Bronchial epithelial cell (primary cell): Measurements from ENCODE around the gene NUDT14. TPM values are rescaled to one million over a fixed set of nuclear protein-coding genes. Genes with fewer than 3 reads are reported as not detected.

ENCODE experiments used
- DNase-seq: peaks from one replicate; pipeline ENCODE4 v3.0.0-alpha.2; 2010; ENCODE audit warnings: low read depth
- FAIRE-seq: peaks from 2 replicates; lab custom pipeline; 2011; peaks lifted over from hg19 to GRCh38; lab: Jason Lieb, UNC
- H3K27me3 ChIP-seq: 2 replicates; pipeline ENCODE4 v1.5.1; 2011; ENCODE audit warnings: low read length; ENCODE audit not compliant: control insufficient read depth, insufficient read depth
- H3K36me3 ChIP-seq: 2 replicates; pipeline ENCODE4 v1.5.1; 2011; ENCODE audit warnings: low read length; ENCODE audit not compliant: control insufficient read depth, insufficient read depth
- H3K4me3 ChIP-seq: 2 replicates; pipeline ENCODE4 v1.5.1; 2011; ENCODE audit warnings: mild to moderate bottlenecking, low read depth, low read length, control low read depth
- CTCF ChIP-seq: IDR thresholded peaks from 2 replicates; pipeline ENCODE4 v1.5.1; 2011; ENCODE audit warnings: mild to moderate bottlenecking, moderate library complexity, low read length, control low read depth, inconsistent platforms; ENCODE audit not compliant: insufficient read depth, severe bottlenecking
- total RNA-seq: library from RNA; depleted of rRNA; stranded (reverse); fragments of >200 nt; gene quantifications from 2 replicates; pipeline ENCODE4 v1.2.1, GENCODE V29; 2014

NUDT14 gene
- total RNA-seq, 1 donor from 2014 or later = 31.9 TPM

GRCh38 chr14:105211086-105211757, 30.1 kb upstream of the NUDT14 start:
- DNase-seq (no peak), FAIRE-seq (no peak)
- Histone ChIP-seq H3K36me3 (peaks cover 5% of the 10 kb centered on the region), H3K27me3 (no peaks in the 10 kb centered on the region), H3K4me3 (no peak overlapping the region)
- TF ChIP-seq CTCF = no peak

GRCh38 chr14:105210266-105211025, 29.3 kb upstream of the NUDT14 start:
- no peak overlapping the region for H3K4me3 ChIP-seq
- H3K36me3 ChIP-seq = peaks cover 5% of the 10 kb centered on the region
- TF ChIP-seq CTCF = no peak
- FAIRE-seq (no peak), DNase-seq (no peak)
- no peaks in the 10 kb centered on the region for H3K27me3 ChIP-seq

- no peaks in the 10 kb centered on the region for H3K27me3 ChIP-seq
- H3K4me3 ChIP-seq = no peak overlapping the region
- peaks cover 5% of the 10 kb centered on the region for H3K36me3 ChIP-seq
- no peak for TF ChIP-seq CTCF
- DNase-seq (no peak), FAIRE-seq (no peak)
Measured at GRCh38 chr14:105209646-105210045, 28.5 kb upstream of the NUDT14 start.

- Histone ChIP-seq H3K27me3 (no peaks in the 10 kb centered on the region), H3K4me3 (no peak overlapping the region), H3K36me3 (peaks cover 4% of the 10 kb centered on the region)
- TF ChIP-seq CTCF = no peak
- FAIRE-seq (no peak), DNase-seq (no peak)
Measured at GRCh38 chr14:105209091-105209490, 28.0 kb upstream of the NUDT14 start.

GRCh38 chr14:105208738-105209075, 27.6 kb upstream of the NUDT14 start:
- no peak for TF ChIP-seq CTCF
- H3K4me3 ChIP-seq = no peak overlapping the region
- peaks cover 4% of the 10 kb centered on the region for H3K36me3 ChIP-seq
- no peaks in the 10 kb centered on the region for H3K27me3 ChIP-seq
- no peak for FAIRE-seq
- no peak for DNase-seq
